Measurements from ENCODE around the gene ATG9A.

- TF ChIP-seq, protein P1, sequence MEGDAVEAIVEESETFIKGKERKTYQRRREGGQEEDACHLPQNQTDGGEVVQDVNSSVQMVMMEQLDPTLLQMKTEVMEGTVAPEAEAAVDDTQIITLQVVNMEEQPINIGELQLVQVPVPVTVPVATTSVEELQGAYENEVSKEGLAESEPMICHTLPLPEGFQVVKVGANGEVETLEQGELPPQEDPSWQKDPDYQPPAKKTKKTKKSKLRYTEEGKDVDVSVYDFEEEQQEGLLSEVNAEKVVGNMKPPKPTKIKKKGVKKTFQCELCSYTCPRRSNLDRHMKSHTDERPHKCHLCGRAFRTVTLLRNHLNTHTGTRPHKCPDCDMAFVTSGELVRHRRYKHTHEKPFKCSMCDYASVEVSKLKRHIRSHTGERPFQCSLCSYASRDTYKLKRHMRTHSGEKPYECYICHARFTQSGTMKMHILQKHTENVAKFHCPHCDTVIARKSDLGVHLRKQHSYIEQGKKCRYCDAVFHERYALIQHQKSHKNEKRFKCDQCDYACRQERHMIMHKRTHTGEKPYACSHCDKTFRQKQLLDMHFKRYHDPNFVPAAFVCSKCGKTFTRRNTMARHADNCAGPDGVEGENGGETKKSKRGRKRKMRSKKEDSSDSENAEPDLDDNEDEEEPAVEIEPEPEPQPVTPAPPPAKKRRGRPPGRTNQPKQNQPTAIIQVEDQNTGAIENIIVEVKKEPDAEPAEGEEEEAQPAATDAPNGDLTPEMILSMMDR (IDR thresholded peaks at IDR 0.05; ENCODE audit: low read depth, low read length), result no peak
- no peak for TF ChIP-seq POLR2A (IDR thresholded peaks at IDR 0.05; ENCODE audit: extremely low read depth, insufficient read length)
- TF ChIP-seq, protein P2, sequence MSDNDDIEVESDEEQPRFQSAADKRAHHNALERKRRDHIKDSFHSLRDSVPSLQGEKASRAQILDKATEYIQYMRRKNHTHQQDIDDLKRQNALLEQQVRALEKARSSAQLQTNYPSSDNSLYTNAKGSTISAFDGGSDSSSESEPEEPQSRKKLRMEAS (IDR thresholded peaks at IDR 0.05; ENCODE audit: low read depth, low read length), result peak; percentile 36; the same call in 1 of the 2 replicates
Measured at GRCh38 chr2:219228041-219228910, 1.2 kb downstream of the ATG9A start.
